NCI-H2081 (cell line): ENCODE data around the gene MTAP.

ENCODE experiments used
- DNase-seq, 2 experiments: peaks; one replicate each; lab custom pipeline; 2025; lab: John Stamatoyannopoulos, UW

The MTAP gene

DNA sequence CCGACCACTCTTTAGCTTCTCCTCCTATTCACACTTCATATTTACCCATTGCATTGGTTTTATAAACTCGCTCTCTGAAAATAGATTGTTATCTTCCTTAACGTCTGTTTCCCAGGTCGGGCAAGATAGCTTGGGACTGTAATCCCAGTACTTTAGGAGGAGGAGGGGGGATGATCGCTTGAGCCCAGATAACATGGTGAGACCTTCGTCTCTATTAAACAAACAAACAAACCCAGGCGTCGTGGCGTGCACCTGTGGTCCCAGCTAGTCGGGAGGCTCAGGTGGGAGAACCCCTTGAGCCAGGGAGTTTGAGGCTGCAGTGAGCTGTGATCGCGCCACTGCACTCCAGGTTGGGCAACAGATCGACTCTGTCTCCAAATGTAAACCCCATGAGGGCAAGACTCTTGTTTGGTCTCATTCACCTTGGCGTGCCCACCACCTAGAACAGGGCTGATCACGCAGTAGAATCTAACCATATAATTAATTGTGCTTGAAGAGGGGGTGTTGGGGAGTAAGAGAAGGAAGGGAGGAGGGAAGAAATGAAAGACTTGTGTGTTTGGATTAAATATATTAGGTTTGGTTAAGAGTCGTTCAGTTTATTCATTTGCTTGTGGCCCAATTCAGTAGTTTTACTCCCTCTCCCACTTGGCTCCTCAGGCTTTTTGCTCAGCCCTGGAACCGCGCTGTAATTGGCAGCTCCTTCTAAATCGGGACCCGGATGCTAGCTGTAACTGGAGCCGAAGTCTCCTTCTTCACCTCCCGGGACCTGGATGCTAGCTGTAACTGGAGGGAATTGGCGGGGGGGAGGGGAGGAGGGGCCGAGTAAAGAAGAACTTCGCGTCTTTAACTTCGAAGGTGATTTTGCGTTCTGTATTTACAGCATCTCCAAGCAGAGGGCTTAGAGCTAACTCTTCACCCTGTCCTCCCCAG, 166.8 kb downstream of the MTAP start:
- DNase-seq, result no peak

- no peak for DNase-seq
These were observed 167.7 kb downstream of the MTAP start for GRCh38 chr9:21969951-21970799.

DNA sequence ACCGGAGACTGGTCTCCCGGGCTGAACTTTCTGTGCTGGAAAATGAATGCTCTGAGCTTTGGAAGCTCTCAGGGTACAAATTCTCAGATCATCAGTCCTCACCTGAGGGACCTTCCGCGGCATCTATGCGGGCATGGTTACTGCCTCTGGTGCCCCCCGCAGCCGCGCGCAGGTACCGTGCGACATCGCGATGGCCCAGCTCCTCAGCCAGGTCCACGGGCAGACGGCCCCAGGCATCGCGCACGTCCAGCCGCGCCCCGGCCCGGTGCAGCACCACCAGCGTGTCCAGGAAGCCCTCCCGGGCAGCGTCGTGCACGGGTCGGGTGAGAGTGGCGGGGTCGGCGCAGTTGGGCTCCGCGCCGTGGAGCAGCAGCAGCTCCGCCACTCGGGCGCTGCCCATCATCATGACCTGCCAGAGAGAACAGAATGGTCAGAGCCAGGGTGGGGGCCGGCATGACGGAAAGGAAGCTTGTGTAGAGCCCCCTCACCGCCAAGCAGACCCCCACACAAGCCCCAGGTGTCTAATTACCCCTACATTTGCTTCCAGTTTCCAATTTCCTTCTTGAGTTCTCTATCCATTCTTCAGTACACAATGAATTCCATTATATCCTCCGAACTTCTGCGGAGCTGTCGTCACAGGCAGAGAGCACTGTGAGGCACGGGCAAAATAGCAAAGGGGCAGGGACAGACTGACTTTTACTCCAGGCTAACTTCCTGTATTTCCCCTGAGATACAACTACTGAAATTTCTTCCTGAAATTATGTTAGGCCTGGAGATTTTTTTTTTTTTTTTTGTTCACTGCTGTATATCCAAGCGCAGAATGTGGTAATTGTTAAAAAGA, 168.6 kb downstream of the MTAP start:
- DNase-seq, result no peak

DNA sequence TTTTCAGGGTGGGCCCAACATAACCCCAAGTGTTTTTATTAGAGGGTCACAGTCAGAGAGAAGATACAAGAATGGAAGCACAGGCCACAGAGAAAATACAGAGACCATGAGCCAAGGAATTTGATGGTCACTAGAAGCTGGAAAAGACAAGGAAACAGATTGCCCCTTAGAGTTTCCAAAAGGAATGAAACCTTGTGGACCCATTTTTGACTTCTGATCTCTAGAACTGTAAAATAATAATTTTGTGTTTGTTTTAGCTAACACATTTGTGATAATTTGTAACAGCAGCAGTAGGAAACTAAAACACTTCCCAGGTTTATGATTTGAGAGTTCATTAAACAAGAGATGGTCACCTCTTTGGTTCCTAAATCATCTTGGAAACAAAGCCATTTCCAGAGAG, 169.9 kb downstream of the MTAP start:
- no peak for DNase-seq

- peak; percentile 67 to 81 for DNase-seq
These were observed 171.9 kb downstream of the MTAP start for GRCh38 chr9:21974343-21974721.

DNA sequence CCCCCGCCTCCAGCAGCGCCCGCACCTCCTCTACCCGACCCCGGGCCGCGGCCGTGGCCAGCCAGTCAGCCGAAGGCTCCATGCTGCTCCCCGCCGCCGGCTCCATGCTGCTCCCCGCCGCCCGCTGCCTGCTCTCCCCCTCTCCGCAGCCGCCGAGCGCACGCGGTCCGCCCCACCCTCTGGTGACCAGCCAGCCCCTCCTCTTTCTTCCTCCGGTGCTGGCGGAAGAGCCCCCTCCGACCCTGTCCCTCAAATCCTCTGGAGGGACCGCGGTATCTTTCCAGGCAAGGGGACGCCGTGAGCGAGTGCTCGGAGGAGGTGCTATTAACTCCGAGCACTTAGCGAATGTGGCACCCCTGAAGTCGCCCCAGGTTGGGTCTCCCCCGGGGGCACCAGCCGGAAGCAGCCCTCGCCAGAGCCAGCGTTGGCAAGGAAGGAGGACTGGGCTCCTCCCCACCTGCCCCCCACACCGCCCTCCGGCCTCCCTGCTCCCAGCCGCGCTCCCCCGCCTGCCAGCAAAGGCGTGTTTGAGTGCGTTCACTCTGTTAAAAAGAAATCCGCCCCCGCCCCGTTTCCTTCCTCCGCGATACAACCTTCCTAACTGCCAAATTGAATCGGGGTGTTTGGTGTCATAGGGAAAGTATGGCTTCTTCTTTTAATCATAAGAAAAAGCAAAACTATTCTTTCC, 172.4 kb downstream of the MTAP start:
- DNase-seq, result peak; percentile 93

DNA sequence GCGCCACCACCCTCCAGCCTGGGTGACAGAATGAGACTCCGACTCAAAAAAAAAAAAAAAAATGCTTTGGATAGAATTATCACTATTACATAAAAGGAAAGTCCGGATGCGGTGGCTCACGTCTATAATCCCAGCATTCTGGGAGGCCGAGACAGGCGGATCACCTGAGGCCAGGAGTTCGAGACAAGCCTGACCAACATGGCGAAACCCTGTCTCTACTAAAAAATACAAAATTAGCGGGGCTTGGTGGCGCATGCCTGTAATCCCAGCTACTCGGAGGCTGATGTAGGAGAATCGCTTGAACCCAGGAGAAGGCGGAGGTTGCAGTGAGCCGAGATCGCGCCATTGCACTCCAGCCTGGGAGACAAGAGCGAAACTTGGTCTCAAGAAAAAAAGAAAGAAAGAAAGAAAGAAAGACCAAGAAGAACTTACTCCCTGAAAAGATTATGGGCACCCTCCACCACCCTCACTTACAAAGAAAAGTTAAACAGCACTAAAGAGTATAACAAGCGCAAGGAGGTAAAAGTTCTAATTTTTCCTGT, 174.0 kb downstream of the MTAP start:
- DNase-seq, result no peak

DNA sequence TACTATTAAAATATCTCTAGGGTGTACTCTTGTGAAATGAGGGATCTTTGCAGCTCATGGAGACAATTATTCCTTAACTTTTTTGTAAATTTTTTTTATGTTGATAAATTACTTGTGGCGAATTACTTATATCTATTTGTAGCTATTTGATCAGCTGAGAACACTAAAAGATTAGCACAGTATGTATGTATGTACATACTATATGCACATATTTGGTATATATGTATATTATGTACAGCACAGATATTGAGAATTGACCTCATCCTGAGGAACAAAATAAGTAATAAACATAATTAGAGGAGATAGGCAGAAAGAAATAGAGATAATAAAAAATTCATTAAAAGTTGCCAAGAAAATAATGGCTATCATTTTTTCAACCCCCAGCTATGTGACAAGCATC, 180.0 kb downstream of the MTAP start:
- DNase-seq, result no peak

DNA sequence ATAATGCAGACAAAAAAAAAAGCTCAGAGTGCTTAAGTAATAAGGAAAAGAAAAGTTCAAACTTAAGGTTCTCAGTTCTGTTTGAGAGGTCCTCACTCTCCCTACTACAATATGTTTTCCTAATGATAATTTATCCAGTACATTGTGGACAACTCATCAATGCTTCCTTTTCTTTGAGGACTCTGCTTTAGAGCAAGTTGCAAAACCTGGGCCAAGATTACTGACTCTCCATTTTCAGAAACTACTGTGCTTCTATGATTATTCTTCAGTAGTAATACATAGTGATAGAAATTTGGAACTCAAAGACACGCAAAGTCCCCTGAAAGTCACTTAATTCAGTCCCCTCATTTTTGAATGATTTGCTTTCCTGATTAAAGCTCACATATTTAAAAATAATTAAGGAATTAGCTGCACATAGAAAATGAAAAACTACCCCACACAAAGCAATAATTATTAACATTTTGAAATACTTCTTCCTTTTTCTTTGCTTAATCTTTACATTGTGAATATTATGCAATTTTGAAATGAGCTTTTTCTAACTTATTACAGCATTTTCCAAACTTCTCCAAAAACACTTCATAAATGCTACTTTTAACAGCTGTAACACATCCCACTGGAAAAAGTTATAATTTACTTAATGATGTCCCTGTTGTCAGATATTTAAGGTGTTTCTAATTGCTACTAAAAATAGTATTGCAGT, 180.6 kb downstream of the MTAP start:
- no peak for DNase-seq

DNA sequence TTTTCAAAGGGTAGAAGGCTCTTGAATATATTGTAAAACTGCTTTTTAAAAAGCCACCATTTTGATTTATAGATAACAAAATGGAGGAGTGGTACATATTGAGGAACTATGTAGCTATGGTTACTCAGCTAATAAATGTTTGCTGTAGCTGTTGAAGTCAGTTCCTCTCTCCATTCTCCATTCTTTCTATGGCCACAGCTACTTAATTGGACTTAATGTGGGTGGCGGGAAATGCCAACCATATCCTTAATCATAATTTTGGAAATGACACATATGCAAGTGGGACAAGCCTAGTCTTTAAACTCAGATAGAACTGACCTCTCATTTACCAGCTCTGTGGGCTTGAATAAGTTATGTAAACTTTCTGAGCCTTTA, 181.1 kb downstream of the MTAP start:
- DNase-seq, result peak; percentile 16 to 64

DNA sequence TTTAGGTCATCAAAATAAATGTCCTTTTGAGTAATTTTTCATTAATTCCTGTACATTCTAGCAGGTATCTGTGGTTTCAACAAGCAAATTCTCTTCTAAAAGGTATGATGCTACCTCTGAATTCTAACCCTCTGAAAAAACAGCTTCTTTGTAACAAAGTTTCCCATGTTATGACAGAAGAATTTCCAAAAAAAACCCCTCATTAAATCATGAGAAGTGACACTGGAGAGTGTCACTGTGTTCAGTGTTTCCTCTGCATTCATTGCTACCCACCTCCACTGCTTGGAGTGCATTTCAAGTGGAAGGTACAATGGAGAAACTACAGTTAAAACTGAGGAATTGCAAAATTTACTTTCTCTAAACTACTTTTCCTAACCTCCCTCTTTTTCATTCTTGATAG, 181.7 kb downstream of the MTAP start:
- DNase-seq, result no peak

DNA sequence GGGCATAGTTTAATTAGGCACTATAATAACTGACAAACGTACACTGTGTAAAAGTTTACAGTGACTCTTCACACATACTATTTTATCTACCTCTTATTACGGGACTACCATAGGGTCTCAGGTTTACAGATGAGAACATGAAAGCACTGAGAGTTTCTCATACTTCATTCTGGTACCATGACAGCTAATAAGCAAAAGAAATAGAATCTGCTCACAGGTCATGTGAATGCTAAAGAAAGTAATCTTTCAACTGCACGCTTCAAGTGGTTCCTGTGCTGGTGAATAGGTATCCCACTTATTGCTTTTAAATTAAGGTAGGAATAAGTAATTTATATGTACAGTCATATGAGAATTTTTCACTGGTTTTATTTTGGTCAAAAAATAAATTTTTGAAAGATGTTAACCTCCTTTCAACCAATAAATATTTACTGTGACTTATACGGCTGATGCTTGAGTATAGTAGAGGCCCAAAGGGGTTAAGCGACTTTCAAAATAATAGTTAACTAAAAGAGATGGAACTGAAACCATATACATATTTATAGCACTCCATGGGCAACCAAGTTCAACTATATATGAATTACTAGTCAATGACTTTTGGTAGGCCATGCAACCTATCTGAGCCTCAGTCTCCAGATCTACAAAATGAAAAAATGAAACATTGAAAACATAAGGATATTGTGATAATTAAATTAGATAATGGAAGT, 183.7 kb downstream of the MTAP start:
- no peak for DNase-seq
